GM18520 (cell line): Measurements from ENCODE around the gene GZMH.
"Not testable (repeated sequence)": the region's sequence is repeated elsewhere in the genome, so short reads cannot be mapped to it uniquely, and the experiment has no call there.

ENCODE experiments used
- ATAC-seq: cut with Tn5 transposase; IDR thresholded peaks from one replicate; pipeline ENCODE4 v1.9.1; 2021; ENCODE audit not compliant: unreplicated experiment

Gene GZMH

GRCh38 chr14:24609655-24610344 lies at the start of gene GZMH:
TSS of gene GZMH (minus strand) at chr14:24609685. CDS start at chr14:24609613, 72 bp downstream.
- ATAC-seq: peak; percentile 63

- not testable (repeated sequence) for ATAC-seq
These were observed 38.9 kb upstream of the GZMH start for GRCh38 chr14:24648361-24648760.

GRCh38 chr14:24639905-24640304 lies 30.4 kb upstream of the GZMH start:
- no peak for ATAC-seq

GRCh38 chr14:24639270-24639669 lies 29.8 kb upstream of the GZMH start:
- no peak for ATAC-seq

- ATAC-seq: no peak
These were observed 24.7 kb upstream of the GZMH start, which contains the start of gene GZMB for GRCh38 chr14:24634158-24634557. TSS of gene GZMB (minus strand) at chr14:24634190. CDS start at chr14:24634160, 30 bp downstream.

GRCh38 chr14:24633353-24633752 lies 23.9 kb upstream of the GZMH start:
- ATAC-seq: no peak

GRCh38 chr14:24632761-24633160 lies 23.3 kb upstream of the GZMH start:
- no peak for ATAC-seq

- no peak for ATAC-seq
These were observed 22.9 kb upstream of the GZMH start for GRCh38 chr14:24632336-24632735.

GRCh38 chr14:24631749-24632335 lies 22.4 kb upstream of the GZMH start:
- no peak for ATAC-seq

- no peak for ATAC-seq
These were observed 21.5 kb upstream of the GZMH start for GRCh38 chr14:24630872-24631477.

- no peak for ATAC-seq
These were observed 20.8 kb upstream of the GZMH start for GRCh38 chr14:24630087-24630871.

- no peak for ATAC-seq
These were observed 20.0 kb upstream of the GZMH start for GRCh38 chr14:24629521-24629920.

GRCh38 chr14:24613747-24614146 lies 4.3 kb upstream of the GZMH start:
- ATAC-seq: no peak

GRCh38 chr14:24613241-24613640 lies 3.8 kb upstream of the GZMH start:
- ATAC-seq: no peak

- ATAC-seq: no peak
These were observed 2.7 kb upstream of the GZMH start for GRCh38 chr14:24612196-24612595.

GRCh38 chr14:24607635-24608514 lies 1.6 kb downstream of the GZMH start:
- ATAC-seq: no peak

- no peak for ATAC-seq
These were observed 2.4 kb downstream of the GZMH start for GRCh38 chr14:24607081-24607480.

GRCh38 chr14:24606297-24606696 lies 3.2 kb downstream of the GZMH start:
- ATAC-seq: no peak

- ATAC-seq: no peak
These were observed 3.9 kb downstream of the GZMH start for GRCh38 chr14:24605435-24606190.

GRCh38 chr14:24597403-24597802 lies 12.1 kb downstream of the GZMH start:
- no peak for ATAC-seq
